HEK293 (cell line): Measurements from ENCODE around the gene MLNR.

Source experiments
- CTCF ChIA-PET: fragments of 350-600 bp; formaldehyde crosslinking; extraction: SDS; loops from one replicate; lab custom pipeline; 2021; ENCODE audit warnings: antibody characterized with exemption; lab: Yijun Ruan, JAX
- POLR2A ChIA-PET: fragments of 300-600 bp; formaldehyde crosslinking; extraction: SDS; loops from one replicate; lab custom pipeline; 2020; ENCODE audit warnings: antibody characterized with exemption, inconsistent platforms; lab: Yijun Ruan, JAX
- H3K27ac ChIP-seq: fragments of 200-500 bp; sonication (Bioruptor generic); 2 replicates; pipeline ENCODE4 v1.5.1; 2014; ENCODE audit warnings: low read depth, low read length, control low read depth, inconsistent platforms; ENCODE audit errors: extremely low read depth
- H3K36me3 ChIP-seq, 2 experiments: fragments of 200-500 bp in 1 of 2; sonication (Bioruptor generic) in 1 of 2; 1 replicate in 1 of 2; 2 replicates in 1 of 2; pipeline ENCODE4 v1.5.1; 2014 to 2017; ENCODE audit warnings: inconsistent platforms in 2 of 2, low read length in 2 of 2; ENCODE audit not compliant: control insufficient read depth in 2 of 2, insufficient read depth in 1 of 2
- H3K4me1 ChIP-seq: fragments of 200-500 bp; sonication (Bioruptor generic); 2 replicates; pipeline ENCODE4 v1.5.1; 2014; ENCODE audit warnings: mild to moderate bottlenecking, low read length, inconsistent platforms; ENCODE audit not compliant: control insufficient read depth, insufficient read depth
- H3K4me3 ChIP-seq: 2 replicates; pipeline ENCODE4 v1.5.1; 2011; ENCODE audit warnings: low read depth, mild to moderate bottlenecking, control low read depth, low read length, moderate library complexity
- H3K9me3 ChIP-seq: fragments of 200-500 bp; sonication (Bioruptor generic); 2 replicates; pipeline ENCODE4 v1.5.1; 2014; ENCODE audit warnings: low read depth, low read length, inconsistent platforms; ENCODE audit not compliant: control insufficient read depth, insufficient read depth
- HOXA7 ChIP-seq: sonication (generic); formaldehyde crosslinking; IDR thresholded peaks from 2 replicates; pipeline ENCODE4 v1.8.1; 2022; ENCODE audit warnings: missing genetic modification reagents, borderline replicate concordance
- HOXC10 ChIP-seq: sonication (generic); formaldehyde crosslinking; IDR thresholded peaks from 2 replicates; pipeline ENCODE4 v1.8.1; 2023; ENCODE audit warnings: mild to moderate bottlenecking, missing genetic modification reagents
- KLF16 ChIP-seq: fragments of 450-650 bp; formaldehyde crosslinking; IDR thresholded peaks from 2 replicates; pipeline ENCODE4 v1.5.1; 2017; ENCODE audit warnings: missing biosample characterization, missing genetic modification characterization
- MYNN ChIP-seq: fragments of 450-650 bp; formaldehyde crosslinking; IDR thresholded peaks from 2 replicates; pipeline ENCODE4 v1.5.1; 2016; ENCODE audit warnings: missing biosample characterization, missing genetic modification characterization, borderline replicate concordance
- PRDM1 ChIP-seq: fragments of 450-650 bp; formaldehyde crosslinking; IDR thresholded peaks from 2 replicates; pipeline ENCODE4; 2016; ENCODE audit warnings: missing biosample characterization, missing genetic modification characterization
- ZBTB1 ChIP-seq: fragments of 450-650 bp; formaldehyde crosslinking; IDR thresholded peaks from 2 replicates; pipeline ENCODE4 v1.5.1; 2016; ENCODE audit warnings: missing biosample characterization, missing genetic modification characterization
- ZBTB20 ChIP-seq: fragments of 450-650 bp; formaldehyde crosslinking; IDR thresholded peaks from 2 replicates; pipeline ENCODE4 v1.5.1; 2016; ENCODE audit warnings: missing biosample characterization, missing genetic modification characterization
- ZFP3 ChIP-seq: fragments of 450-650 bp; formaldehyde crosslinking; IDR thresholded peaks from 2 replicates; pipeline ENCODE4 v1.5.1; 2016; ENCODE audit warnings: low read depth, missing biosample characterization, missing genetic modification characterization
- ZIC2 ChIP-seq: fragments of 450-650 bp; formaldehyde crosslinking; IDR thresholded peaks from 2 replicates; pipeline ENCODE4 v1.5.1; 2016; ENCODE audit warnings: missing biosample characterization, missing genetic modification characterization
- ZNF140 ChIP-seq: fragments of 450-650 bp; formaldehyde crosslinking; IDR thresholded peaks from 2 replicates; pipeline ENCODE4 v1.5.1; 2016; ENCODE audit warnings: missing biosample characterization, missing genetic modification characterization
- ZNF155 ChIP-seq: fragments of 450-650 bp; formaldehyde crosslinking; IDR thresholded peaks from 2 replicates; pipeline ENCODE4 v1.5.1; 2016; ENCODE audit warnings: missing biosample characterization, missing genetic modification characterization
- ZNF175 ChIP-seq: fragments of 450-650 bp; formaldehyde crosslinking; IDR thresholded peaks from 2 replicates; pipeline ENCODE4 v1.5.1; 2016; ENCODE audit warnings: missing biosample characterization, missing genetic modification characterization
- ZNF274 ChIP-seq, 2 experiments: fragments of 200-500 bp in 1 of 2; fragments of 450-650 bp in 1 of 2; sonication (Bioruptor generic) in 1 of 2; formaldehyde crosslinking in 1 of 2; IDR thresholded peaks; 2 replicates each; pipeline versions ENCODE4 v1.5.1 to v1.6.1; 2014 to 2016; ENCODE audit warnings: borderline replicate concordance in 1 of 2, inconsistent platforms in 1 of 2, low read length in 1 of 2, missing biosample characterization in 1 of 2, missing genetic modification characterization in 1 of 2
- ZNF311 ChIP-seq: fragments of 450-650 bp; formaldehyde crosslinking; IDR thresholded peaks from 2 replicates; pipeline ENCODE4 v1.5.1; 2017; ENCODE audit warnings: missing biosample characterization, missing genetic modification characterization, borderline replicate concordance
- ZNF571 ChIP-seq: fragments of 450-650 bp; formaldehyde crosslinking; IDR thresholded peaks from 2 replicates; pipeline ENCODE4 v1.5.0; 2017; ENCODE audit warnings: missing biosample characterization, missing genetic modification characterization
- ZNF654 ChIP-seq: fragments of 450-650 bp; formaldehyde crosslinking; IDR thresholded peaks from 2 replicates; pipeline ENCODE4 v1.5.1; 2016; ENCODE audit warnings: low read depth, missing biosample characterization, missing genetic modification characterization
- ZNF660 ChIP-seq: fragments of 450-650 bp; IDR thresholded peaks from 2 replicates; pipeline ENCODE4 v1.5.1; 2018; ENCODE audit warnings: missing biosample characterization, mild to moderate bottlenecking, missing genetic modification characterization
- ZNF777 ChIP-seq: fragments of 450-650 bp; formaldehyde crosslinking; IDR thresholded peaks from 2 replicates; pipeline ENCODE4 v1.5.1; 2017; ENCODE audit warnings: missing biosample characterization, missing genetic modification characterization, borderline replicate concordance
- ZNF791 ChIP-seq: fragments of 450-650 bp; formaldehyde crosslinking; IDR thresholded peaks from 2 replicates; pipeline ENCODE4 v1.5.1; 2016; ENCODE audit warnings: missing biosample characterization, missing genetic modification characterization
- ZSCAN23 ChIP-seq: fragments of 450-650 bp; formaldehyde crosslinking; IDR thresholded peaks from 2 replicates; pipeline ENCODE4 v1.5.1; 2016; ENCODE audit warnings: missing biosample characterization, missing genetic modification characterization
- ZSCAN30 ChIP-seq: fragments of 450-650 bp; IDR thresholded peaks from 2 replicates; pipeline ENCODE4 v1.5.1; 2018; ENCODE audit warnings: missing biosample characterization, mild to moderate bottlenecking, missing genetic modification characterization, moderate library complexity
- TF ChIP-seq, protein P1 (sequence below): fragments of 450-650 bp; formaldehyde crosslinking; IDR thresholded peaks from 2 replicates; pipeline ENCODE4 v1.5.1; 2016; ENCODE audit warnings: missing biosample characterization, missing genetic modification characterization
- TF ChIP-seq, protein P2 (sequence below): fragments of 450-650 bp; formaldehyde crosslinking; IDR thresholded peaks from 2 replicates; pipeline ENCODE4 v1.5.1; 2016; ENCODE audit warnings: missing biosample characterization, missing genetic modification characterization
- TF ChIP-seq, protein P3 (sequence below): fragments of 450-650 bp; formaldehyde crosslinking; IDR thresholded peaks from 2 replicates; pipeline ENCODE4 v1.5.1; 2017; ENCODE audit warnings: missing biosample characterization, missing genetic modification characterization

Gene MLNR

DNA sequence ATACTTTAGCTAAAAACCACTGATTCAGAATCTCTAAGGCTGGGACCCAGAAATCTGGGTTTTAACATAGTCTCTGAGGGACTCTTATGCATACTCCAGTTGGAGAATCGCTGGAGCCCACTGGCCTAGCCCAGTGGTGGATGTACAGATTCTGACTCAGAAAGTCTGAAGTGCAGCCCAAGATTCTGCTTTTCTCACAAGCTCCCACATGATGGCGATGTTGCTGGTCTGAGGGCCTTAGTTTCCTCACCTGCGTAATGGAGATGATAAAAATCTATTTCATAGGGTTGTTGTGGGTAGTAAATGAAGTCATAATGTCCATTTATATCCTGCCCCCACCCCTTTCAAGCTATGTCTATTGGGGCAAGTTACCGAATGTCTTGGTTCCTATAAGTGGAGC, 19.9 kb downstream of the MLNR start:
- TF ChIP-seq ZSCAN23 (tag by site-specific recombination) (no peak), ZNF274 (IDR thresholded peaks at IDR 0.05; ENCODE audit: low read length) (no peak), ZNF274 (tag by site-specific recombination; IDR thresholded peaks at IDR 0.05; ENCODE audit: borderline replicate concordance) (no peak), ZSCAN30 (0 out of 2 replicates have a peak, but pooled peaks have one; percentile 24), ZNF791 (no peak), ZNF654 (peak; percentile 48), ZNF777 (tag by site-specific recombination) (no peak), ZNF660 (tag by site-specific recombination) (peak; percentile 76; the same call in 1 of the 2 replicates)
- H3K27ac ChIP-seq: no peak overlapping the region
- ChIA-PET CTCF (interaction anchor here (0.6 to 1.4 kb wide), 4 partner anchors 15 to 52 kb away, joined by 3 read pairs; no protein-coding TSS in a partner anchor), POLR2A (no interaction called here)
- H3K9me3 ChIP-seq: no peaks in the 10 kb centered on the region
- no peak overlapping the region for H3K4me3 ChIP-seq
- H3K36me3 ChIP-seq: no peaks in the 10 kb centered on the region
- no peaks in the 10 kb centered on the region for H3K4me1 ChIP-seq

DNA sequence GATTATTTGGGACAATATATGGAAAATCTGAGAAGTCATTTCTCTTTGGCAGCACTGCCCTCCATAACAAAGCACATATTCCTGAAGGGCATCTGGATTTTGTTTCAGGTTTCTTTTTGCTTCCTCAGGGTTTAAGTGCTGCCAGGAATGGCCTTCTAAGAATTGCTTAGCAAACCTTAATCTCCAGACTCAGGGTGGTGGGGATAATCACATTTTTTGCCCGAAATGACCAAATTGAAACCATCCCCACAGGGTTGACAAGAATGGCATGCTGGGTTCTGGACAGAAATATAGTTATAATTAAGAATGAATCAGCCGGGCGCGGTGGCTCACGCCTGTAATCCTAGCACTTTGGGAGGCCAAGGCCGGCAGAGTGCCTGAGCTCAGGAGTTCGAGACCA, 21.2 kb downstream of the MLNR start:
- Histone ChIP-seq H3K27ac (no peak overlapping the region), H3K4me1 (no peaks in the 10 kb centered on the region), H3K36me3 (no peaks in the 10 kb centered on the region), H3K9me3 (no peaks in the 10 kb centered on the region), H3K4me3 (no peak overlapping the region)
- ChIA-PET CTCF (interaction anchor here (0.6 to 0.7 kb wide), 2 partner anchors 38 to 127 kb away, joined by 3 read pairs; no protein-coding TSS in a partner anchor), POLR2A (no interaction called here)
- no peak for TF ChIP-seq ZFP3
- TF ChIP-seq, protein P1, sequence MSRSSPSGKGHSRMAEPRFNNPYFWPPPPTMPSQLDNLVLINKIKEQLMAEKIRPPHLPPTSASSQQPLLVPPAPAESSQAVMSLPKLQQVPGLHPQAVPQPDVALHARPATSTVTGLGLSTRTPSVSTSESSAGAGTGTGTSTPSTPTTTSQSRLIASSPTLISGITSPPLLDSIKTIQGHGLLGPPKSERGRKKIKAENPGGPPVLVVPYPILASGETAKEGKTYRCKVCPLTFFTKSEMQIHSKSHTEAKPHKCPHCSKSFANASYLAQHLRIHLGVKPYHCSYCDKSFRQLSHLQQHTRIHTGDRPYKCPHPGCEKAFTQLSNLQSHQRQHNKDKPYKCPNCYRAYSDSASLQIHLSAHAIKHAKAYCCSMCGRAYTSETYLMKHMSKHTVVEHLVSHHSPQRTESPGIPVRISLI (tag by site-specific recombination): no peak
- TF ChIP-seq ZNF571 (tag by site-specific recombination): no peak
- no peak for TF ChIP-seq ZIC2 (tag by site-specific recombination)

DNA sequence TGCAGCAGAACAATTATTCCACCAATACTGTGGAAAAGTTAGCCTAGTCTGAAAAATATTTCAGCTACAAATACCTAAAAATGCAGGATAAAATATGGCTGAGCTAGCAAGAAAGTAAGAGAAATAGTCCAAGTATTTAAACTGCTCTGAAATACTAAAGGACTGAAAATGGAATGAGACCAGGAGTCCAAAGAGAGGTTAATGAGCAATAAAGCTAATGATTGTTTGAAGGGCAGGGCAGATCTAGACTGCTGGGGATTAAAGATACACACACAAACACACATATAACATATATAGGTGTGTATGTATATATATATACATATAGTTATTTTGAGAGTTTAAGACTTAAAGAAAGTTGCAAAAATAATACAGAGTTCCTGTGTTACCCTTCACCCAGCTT, 25.0 kb downstream of the MLNR start:
- H3K4me1 ChIP-seq: 0 out of 2 replicates have a peak, but pooled peaks cover 2% of the 10 kb centered on the region
- no peak overlapping the region for H3K27ac ChIP-seq
- CTCF ChIA-PET: interaction anchor here (0.8 to 1.1 kb wide), 2 partner anchors 35 to 145 kb away, joined by 3 to 5 read pairs; no protein-coding TSS in a partner anchor
- no peaks in the 10 kb centered on the region for H3K9me3 ChIP-seq
- H3K36me3 ChIP-seq: no peaks in the 10 kb centered on the region
- TF ChIP-seq, protein P2, sequence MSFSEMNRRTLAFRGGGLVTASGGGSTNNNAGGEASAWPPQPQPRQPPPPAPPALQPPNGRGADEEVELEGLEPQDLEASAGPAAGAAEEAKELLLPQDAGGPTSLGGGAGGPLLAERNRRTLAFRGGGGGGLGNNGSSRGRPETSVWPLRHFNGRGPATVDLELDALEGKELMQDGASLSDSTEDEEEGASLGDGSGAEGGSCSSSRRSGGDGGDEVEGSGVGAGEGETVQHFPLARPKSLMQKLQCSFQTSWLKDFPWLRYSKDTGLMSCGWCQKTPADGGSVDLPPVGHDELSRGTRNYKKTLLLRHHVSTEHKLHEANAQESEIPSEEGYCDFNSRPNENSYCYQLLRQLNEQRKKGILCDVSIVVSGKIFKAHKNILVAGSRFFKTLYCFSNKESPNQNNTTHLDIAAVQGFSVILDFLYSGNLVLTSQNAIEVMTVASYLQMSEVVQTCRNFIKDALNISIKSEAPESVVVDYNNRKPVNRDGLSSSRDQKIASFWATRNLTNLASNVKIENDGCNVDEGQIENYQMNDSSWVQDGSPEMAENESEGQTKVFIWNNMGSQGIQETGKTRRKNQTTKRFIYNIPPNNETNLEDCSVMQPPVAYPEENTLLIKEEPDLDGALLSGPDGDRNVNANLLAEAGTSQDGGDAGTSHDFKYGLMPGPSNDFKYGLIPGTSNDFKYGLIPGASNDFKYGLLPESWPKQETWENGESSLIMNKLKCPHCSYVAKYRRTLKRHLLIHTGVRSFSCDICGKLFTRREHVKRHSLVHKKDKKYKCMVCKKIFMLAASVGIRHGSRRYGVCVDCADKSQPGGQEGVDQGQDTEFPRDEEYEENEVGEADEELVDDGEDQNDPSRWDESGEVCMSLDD (tag by site-specific recombination): no peak
- TF ChIP-seq ZNF140 (tag by site-specific recombination) (no peak), ZNF311 (tag by site-specific recombination) (no peak), ZBTB20 (tag by site-specific recombination) (no peak), MYNN (tag by site-specific recombination) (no peak), ZNF571 (tag by site-specific recombination) (no peak), KLF16 (tag by site-specific recombination) (no peak), ZNF175 (tag by site-specific recombination) (no peak), ZNF155 (tag by site-specific recombination) (no peak), PRDM1 (no peak), HOXA7 (CRISPR knock-in tag) (no peak), HOXC10 (CRISPR knock-in tag) (no peak), ZBTB1 (tag by site-specific recombination) (no peak)
- TF ChIP-seq, protein P3, sequence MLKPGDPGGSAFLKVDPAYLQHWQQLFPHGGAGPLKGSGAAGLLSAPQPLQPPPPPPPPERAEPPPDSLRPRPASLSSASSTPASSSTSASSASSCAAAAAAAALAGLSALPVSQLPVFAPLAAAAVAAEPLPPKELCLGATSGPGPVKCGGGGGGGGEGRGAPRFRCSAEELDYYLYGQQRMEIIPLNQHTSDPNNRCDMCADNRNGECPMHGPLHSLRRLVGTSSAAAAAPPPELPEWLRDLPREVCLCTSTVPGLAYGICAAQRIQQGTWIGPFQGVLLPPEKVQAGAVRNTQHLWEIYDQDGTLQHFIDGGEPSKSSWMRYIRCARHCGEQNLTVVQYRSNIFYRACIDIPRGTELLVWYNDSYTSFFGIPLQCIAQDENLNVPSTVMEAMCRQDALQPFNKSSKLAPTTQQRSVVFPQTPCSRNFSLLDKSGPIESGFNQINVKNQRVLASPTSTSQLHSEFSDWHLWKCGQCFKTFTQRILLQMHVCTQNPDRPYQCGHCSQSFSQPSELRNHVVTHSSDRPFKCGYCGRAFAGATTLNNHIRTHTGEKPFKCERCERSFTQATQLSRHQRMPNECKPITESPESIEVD (tag by site-specific recombination): no peak
- H3K4me3 ChIP-seq: no peak overlapping the region
- POLR2A ChIA-PET: interaction anchor here (0.8 kb wide), 1 partner anchor 19 kb away, joined by 3 read pairs; no protein-coding TSS in a partner anchor
